NCI-H2196 (cell line): ENCODE results near the gene ZSWIM6.

Source experiments
- DNase-seq: peaks from one replicate; lab custom pipeline; 2025; ENCODE audit not compliant: unreplicated experiment; lab: John Stamatoyannopoulos, UW

ZSWIM6 gene

GRCh38 chr5:61586096-61587084 lies 254.3 kb downstream of the ZSWIM6 start:
- no peak for DNase-seq

- DNase-seq, result no peak
Observed at GRCh38 chr5:61587125-61587524, 255.1 kb downstream of the ZSWIM6 start.

- DNase-seq, result no peak
Observed at GRCh38 chr5:61588216-61588615, 256.2 kb downstream of the ZSWIM6 start.

- DNase-seq, result no peak
Observed at GRCh38 chr5:61589946-61590345, 257.9 kb downstream of the ZSWIM6 start.

- DNase-seq, result no peak
Observed at GRCh38 chr5:61590473-61590872, 258.4 kb downstream of the ZSWIM6 start.

- no peak for DNase-seq
Observed at GRCh38 chr5:61591859-61592258, 259.8 kb downstream of the ZSWIM6 start.

- no peak for DNase-seq
Observed at GRCh38 chr5:61595426-61595825, 263.4 kb downstream of the ZSWIM6 start.
